Neural progenitor cell (in vitro differentiated cells): ENCODE measurements around the gene CDC20B. TPM values are rescaled to one million over a fixed set of nuclear protein-coding genes. Genes with fewer than 3 reads are reported as not detected.
A peak's percentile ranks its signal among the peaks of the same experiment; 100 is the strongest.

ENCODE experiments used
- DNase-seq: peaks from one replicate; pipeline ENCODE4 v3.0.0-alpha.2; 2016; ENCODE audit warnings: low spot score
- H2AFZ ChIP-seq: fragments of 200-600 bp; sonication (generic); replicated peaks from 2 replicates; pipeline ENCODE4 v1.6.1; 2016; ENCODE audit warnings: antibody characterized with exemption
- H3F3A ChIP-seq: fragments of 200-600 bp; sonication (generic); 2 replicates; pipeline ENCODE4 v1.6.1; 2016; ENCODE audit warnings: antibody characterized with exemption, low read depth
- H3K27ac ChIP-seq: fragments of 200-600 bp; sonication (generic); 2 replicates; pipeline ENCODE4 v1.5.1; 2016; ENCODE audit warnings: mild to moderate bottlenecking
- H3K27me3 ChIP-seq: fragments of 200-600 bp; sonication (generic); 2 replicates; pipeline ENCODE4 v1.6.1; 2016; ENCODE audit warnings: mild to moderate bottlenecking, moderate library complexity
- H3K36me3 ChIP-seq: fragments of 200-600 bp; sonication (generic); 2 replicates; pipeline ENCODE4 v1.5.1; 2016
- H3K4me1 ChIP-seq: fragments of 200-600 bp; sonication (generic); 2 replicates; pipeline ENCODE4 v1.6.1; 2016; ENCODE audit warnings: mixed run types
- H3K4me2 ChIP-seq: fragments of 200-600 bp; sonication (generic); 2 replicates; pipeline ENCODE4 v1.6.1; 2016
- H3K4me3 ChIP-seq: fragments of 200-600 bp; sonication (generic); 2 replicates; pipeline ENCODE4 v1.5.1; 2016
- H3K79me2 ChIP-seq: fragments of 200-600 bp; sonication (generic); 2 replicates; pipeline ENCODE4 v1.6.1; 2016; ENCODE audit warnings: low read depth
- H3K9ac ChIP-seq: fragments of 200-600 bp; sonication (generic); 2 replicates; pipeline ENCODE4 v1.6.1; 2016
- H3K9me3 ChIP-seq: fragments of 200-600 bp; sonication (generic); 2 replicates; pipeline ENCODE4 v1.5.1; 2016; ENCODE audit warnings: low read depth
- H4K20me1 ChIP-seq: fragments of 200-600 bp; sonication (generic); 2 replicates; pipeline ENCODE4 v1.6.1; 2016; ENCODE audit warnings: low read depth
- H3K27ac Mint-ChIP-seq: 3 replicates; pipeline ENCODE4 v1.8.0; 2021; ENCODE audit warnings: mixed read lengths
- H3K27me3 Mint-ChIP-seq: 2 replicates; pipeline ENCODE4 v1.8.0; 2022; ENCODE audit warnings: low read depth, mild to moderate bottlenecking, inconsistent platforms, moderate library complexity, mixed read lengths; ENCODE audit not compliant: insufficient read depth
- H3K36me3 Mint-ChIP-seq: 3 replicates; pipeline ENCODE4 v1.8.0; 2021; ENCODE audit warnings: mixed read lengths
- H3K4me1 Mint-ChIP-seq: 3 replicates; pipeline ENCODE4 v1.8.0; 2021; ENCODE audit warnings: mixed read lengths
- H3K4me3 Mint-ChIP-seq: 3 replicates; pipeline ENCODE4 v1.8.0; 2021; ENCODE audit warnings: mild to moderate bottlenecking, moderate library complexity, mixed read lengths
- H3K9me3 Mint-ChIP-seq: 3 replicates; pipeline ENCODE4 v1.8.0; 2020; ENCODE audit warnings: mixed read lengths
- EZH2 ChIP-seq: fragments of 200-600 bp; sonication (generic); IDR thresholded peaks from 2 replicates; pipeline ENCODE4 v1.6.1; 2017; ENCODE audit warnings: antibody characterized with exemption, mild to moderate bottlenecking, moderate library complexity
- EZH2phosphoT487 ChIP-seq: fragments of 200-600 bp; sonication (generic); IDR thresholded peaks from 2 replicates; pipeline ENCODE4 v1.6.1; 2017; ENCODE audit warnings: antibody characterized with exemption
- total RNA-seq: library from RNA; depleted of rRNA; stranded (reverse); fragments of >200 nt; gene quantifications from 2 replicates; pipeline ENCODE4 v1.2.3, GENCODE V29; 2015; ENCODE audit warnings: low replicate concordance
- TF ChIP-seq, protein P1 (sequence below): fragments of 200-600 bp; sonication (generic); IDR thresholded peaks from 2 replicates; pipeline ENCODE4 v1.5.1; 2017; ENCODE audit warnings: antibody characterized with exemption, mild to moderate bottlenecking

The CDC20B gene
- total RNA-seq, 1 donor from 2014 or later = not detected

GRCh38 chr5:55188656-55189540 is 15.9 kb upstream of the CDC20B start:
- Histone ChIP-seq H3K4me3 (no peak overlapping the region), H3K9me3 (no peaks in the 10 kb centered on the region), H3K9ac (no peak overlapping the region), H3K4me2 (no peak overlapping the region), H3K36me3 (no peaks in the 10 kb centered on the region), H4K20me1 (no peaks in the 10 kb centered on the region), H3K27me3 (peaks cover 84% of the 10 kb centered on the region), H3F3A (no peaks in the 10 kb centered on the region), H2AFZ (no peak overlapping the region), H3K79me2 (no peaks in the 10 kb centered on the region), H3K27ac (no peak overlapping the region), H3K4me1 (no peaks in the 10 kb centered on the region)
- Mint-ChIP-seq H3K9me3 (no peaks in the 10 kb centered on the region), H3K27ac (no peak overlapping the region), H3K36me3 (peaks cover 2% of the 10 kb centered on the region), H3K27me3 (peaks cover 18% of the 10 kb centered on the region), H3K4me3 (no peak overlapping the region), H3K4me1 (no peaks in the 10 kb centered on the region)
- DNase-seq = no peak
- TF ChIP-seq EZH2phosphoT487 = no peak
- TF ChIP-seq, protein P1, sequence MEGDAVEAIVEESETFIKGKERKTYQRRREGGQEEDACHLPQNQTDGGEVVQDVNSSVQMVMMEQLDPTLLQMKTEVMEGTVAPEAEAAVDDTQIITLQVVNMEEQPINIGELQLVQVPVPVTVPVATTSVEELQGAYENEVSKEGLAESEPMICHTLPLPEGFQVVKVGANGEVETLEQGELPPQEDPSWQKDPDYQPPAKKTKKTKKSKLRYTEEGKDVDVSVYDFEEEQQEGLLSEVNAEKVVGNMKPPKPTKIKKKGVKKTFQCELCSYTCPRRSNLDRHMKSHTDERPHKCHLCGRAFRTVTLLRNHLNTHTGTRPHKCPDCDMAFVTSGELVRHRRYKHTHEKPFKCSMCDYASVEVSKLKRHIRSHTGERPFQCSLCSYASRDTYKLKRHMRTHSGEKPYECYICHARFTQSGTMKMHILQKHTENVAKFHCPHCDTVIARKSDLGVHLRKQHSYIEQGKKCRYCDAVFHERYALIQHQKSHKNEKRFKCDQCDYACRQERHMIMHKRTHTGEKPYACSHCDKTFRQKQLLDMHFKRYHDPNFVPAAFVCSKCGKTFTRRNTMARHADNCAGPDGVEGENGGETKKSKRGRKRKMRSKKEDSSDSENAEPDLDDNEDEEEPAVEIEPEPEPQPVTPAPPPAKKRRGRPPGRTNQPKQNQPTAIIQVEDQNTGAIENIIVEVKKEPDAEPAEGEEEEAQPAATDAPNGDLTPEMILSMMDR = no peak
- TF ChIP-seq EZH2 = no peak

DNA sequence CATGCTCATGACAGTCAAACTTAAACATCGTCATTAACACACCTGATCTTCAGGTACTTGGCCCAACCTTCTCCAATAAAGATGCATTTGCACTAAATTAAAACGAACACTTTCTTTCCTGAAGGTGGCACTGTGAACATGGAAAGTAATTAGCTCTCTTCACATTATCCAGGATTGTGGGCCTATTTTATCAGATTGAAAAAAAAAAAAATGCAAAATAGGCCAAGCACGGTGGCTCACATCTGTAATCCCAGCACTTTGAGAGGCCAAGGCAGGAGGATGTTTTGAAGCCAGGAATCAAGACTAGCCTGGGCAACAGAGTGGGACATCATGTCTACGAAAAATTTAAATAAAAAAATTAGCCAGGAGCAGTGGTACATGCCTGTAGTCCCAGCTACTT is 14.4 kb upstream of the CDC20B start:
- H2AFZ ChIP-seq = no peak overlapping the region
- H3K4me3 Mint-ChIP-seq = no peak overlapping the region
- DNase-seq = peak; percentile 8
- no peak overlapping the region for H3K27ac Mint-ChIP-seq
- no peaks in the 10 kb centered on the region for H3K36me3 ChIP-seq
- H3K27ac ChIP-seq = no peak overlapping the region
- no peaks in the 10 kb centered on the region for H3K79me2 ChIP-seq
- H3K9me3 Mint-ChIP-seq = no peaks in the 10 kb centered on the region
- H3K4me1 ChIP-seq = no peaks in the 10 kb centered on the region
- H3K36me3 Mint-ChIP-seq = peaks cover 2% of the 10 kb centered on the region
- H3K9ac ChIP-seq = no peak overlapping the region
- H3K4me1 Mint-ChIP-seq = no peaks in the 10 kb centered on the region
- H3K9me3 ChIP-seq = no peaks in the 10 kb centered on the region
- no peaks in the 10 kb centered on the region for H3F3A ChIP-seq
- no peak overlapping the region for H3K4me3 ChIP-seq
- H3K27me3 ChIP-seq = peaks cover 86% of the 10 kb centered on the region
- H4K20me1 ChIP-seq = no peaks in the 10 kb centered on the region
- H3K4me2 ChIP-seq = no peak overlapping the region
- H3K27me3 Mint-ChIP-seq = peaks cover 8% of the 10 kb centered on the region
- TF ChIP-seq, protein P1 = peak; percentile 48
- no peak for TF ChIP-seq EZH2
- no peak for TF ChIP-seq EZH2phosphoT487

DNA sequence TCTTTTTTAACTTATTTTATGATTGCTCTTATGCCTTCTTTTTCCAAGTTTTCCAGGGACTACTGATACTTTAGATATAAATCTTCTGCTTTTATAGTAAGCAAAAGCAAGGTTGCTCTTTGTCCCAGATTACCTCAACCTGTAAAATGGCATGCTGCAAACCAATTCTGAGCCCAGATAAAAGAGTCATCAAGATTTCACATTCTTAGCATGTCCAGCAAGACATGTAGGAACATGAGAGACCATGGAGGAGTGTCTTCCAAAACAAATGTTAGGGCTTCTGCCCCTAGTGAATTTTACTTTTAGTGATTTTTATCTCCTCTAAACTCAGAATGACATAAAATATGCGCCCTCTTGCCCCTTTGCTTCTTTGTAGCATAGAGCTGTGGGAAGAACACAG is 7.0 kb upstream of the CDC20B start:
- no peak overlapping the region for H3K27ac Mint-ChIP-seq
- no peaks in the 10 kb centered on the region for H3K36me3 Mint-ChIP-seq
- H3K27ac ChIP-seq = no peak overlapping the region
- no peak for DNase-seq
- H3K9ac ChIP-seq = no peak overlapping the region
- peaks cover 8% of the 10 kb centered on the region for H4K20me1 ChIP-seq
- TF ChIP-seq EZH2 (no peak), EZH2phosphoT487 (no peak)
- TF ChIP-seq, protein P1 = no peak
- no peak overlapping the region for H3K4me3 ChIP-seq
- H3K4me1 ChIP-seq = peaks cover 8% of the 10 kb centered on the region
- H3K27me3 ChIP-seq = peaks cover 100% of the 10 kb centered on the region
- H3K79me2 ChIP-seq = no peaks in the 10 kb centered on the region
- no peak overlapping the region for H3K4me2 ChIP-seq
- H3K4me3 Mint-ChIP-seq = no peak overlapping the region
- peaks cover 37% of the 10 kb centered on the region for H3K27me3 Mint-ChIP-seq
- peaks cover 5% of the 10 kb centered on the region for H3K4me1 Mint-ChIP-seq
- no peaks in the 10 kb centered on the region for H3K36me3 ChIP-seq
- H3F3A ChIP-seq = peaks cover 21% of the 10 kb centered on the region
- H2AFZ ChIP-seq = no peak overlapping the region
- no peaks in the 10 kb centered on the region for H3K9me3 ChIP-seq
- peaks cover 3% of the 10 kb centered on the region for H3K9me3 Mint-ChIP-seq
